Measurements from ENCODE around the gene ST3GAL3. TPM values are rescaled to one million over a fixed set of nuclear protein-coding genes. Genes with fewer than 3 reads are reported as not detected.

Gene ST3GAL3
- total RNA-seq, 1 experiment from 2014 or later = 26.0 TPM

DNA sequence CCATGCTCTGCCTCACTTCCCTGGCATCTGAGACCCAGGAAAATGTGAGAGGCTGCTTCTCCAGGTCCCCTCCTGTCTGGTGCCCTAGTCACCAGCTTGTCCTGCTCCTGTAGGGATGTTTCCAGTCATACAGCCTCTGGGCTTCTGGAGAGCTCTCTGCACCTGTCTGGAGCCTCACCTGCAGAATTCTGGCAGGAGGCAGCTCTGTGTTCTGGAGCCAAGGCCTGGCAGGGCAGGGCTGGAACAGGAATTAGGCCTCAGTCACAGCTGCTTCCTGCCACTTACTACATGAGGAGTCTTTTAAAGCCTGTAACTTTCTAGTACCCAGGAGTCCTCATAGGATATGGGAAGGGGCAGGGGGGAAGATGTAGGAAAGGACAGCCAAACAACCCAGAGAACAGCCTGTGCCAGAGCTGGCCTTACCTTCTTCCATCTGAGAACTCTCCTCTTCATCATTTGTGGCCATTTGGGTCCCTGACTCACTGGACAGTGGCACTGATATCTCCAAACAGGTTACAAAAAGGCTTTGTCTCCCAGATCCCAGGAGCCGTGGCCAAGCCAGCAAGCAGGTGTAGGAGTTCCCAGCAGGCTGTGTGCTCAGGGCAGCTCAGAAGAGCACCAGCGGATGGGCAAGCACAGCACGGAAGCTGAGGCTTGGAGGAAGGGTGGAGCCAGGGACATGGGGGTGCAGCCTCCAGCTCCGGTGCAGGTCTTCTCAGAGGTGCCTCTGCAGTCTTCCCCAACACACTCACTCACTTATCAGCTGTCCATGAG lies 194.9 kb downstream of the ST3GAL3 start:
- intact Hi-C loops (cut with micrococcal nuclease; ENCODE audit: unreplicated experiment) = no loop called here

DNA sequence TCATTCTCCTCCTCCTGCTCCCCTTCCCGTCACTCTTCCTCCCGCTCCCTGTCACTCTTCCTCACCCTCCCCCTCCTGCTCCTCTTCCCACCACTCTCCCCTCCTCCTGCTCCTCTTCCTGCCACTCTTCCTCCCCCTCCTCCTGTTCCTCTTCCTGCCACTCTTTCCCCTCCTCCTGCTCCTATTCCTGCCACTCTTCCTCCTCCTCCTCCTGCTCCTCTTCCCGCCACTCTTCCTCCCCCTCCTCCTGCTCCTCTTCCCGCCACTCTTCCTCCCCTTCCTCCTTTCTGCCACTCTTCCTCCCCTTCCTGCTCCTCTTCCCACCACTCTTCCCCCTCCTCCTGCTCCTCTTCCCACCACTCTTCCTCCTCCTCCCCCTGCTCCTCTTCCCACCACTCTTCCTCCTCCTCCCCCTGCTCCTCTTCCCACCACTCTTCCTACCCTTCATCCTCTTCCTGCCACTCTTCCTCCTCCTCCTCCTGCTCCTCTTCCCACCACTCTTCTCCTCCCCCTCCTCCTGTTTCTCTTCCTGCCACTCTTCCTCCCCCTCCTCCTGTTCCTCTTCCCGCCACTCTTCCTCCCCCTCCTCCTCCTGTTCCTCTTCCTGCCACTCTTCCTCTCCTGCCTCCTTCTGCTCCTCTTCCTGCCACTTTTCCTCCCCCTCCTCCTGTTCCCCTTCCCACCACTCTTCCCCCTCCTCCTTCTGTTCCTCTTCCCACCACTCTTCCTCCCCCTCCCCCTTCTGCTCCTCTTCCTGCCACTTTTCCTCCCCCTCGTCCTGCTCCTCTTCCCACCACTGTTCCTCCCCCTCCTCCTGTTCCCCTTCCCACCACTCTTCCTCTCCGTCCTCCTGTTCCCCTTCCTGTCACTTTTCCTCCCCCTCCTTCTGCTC lies 197.6 kb downstream of the ST3GAL3 start:
- ATAC-seq (no peak), DNase-seq (ENCODE audit: low read depth, low spot score) (no peak)
- Histone ChIP-seq H3K27me3 (ENCODE audit: control insufficient read depth, insufficient read depth, low read length) (no peaks in the 10 kb centered on the region), H3K27ac (ENCODE audit: low read length) (no peak overlapping the region), H3K36me3 (ENCODE audit: control insufficient read depth, insufficient read depth, low read length) (no peaks in the 10 kb centered on the region), H3K4me3 (ENCODE audit: low read depth in 2 of 2, low read length in 2 of 2) (no peak overlapping the region), H3K4me1 (ENCODE audit: control insufficient read depth, insufficient read depth, low read length) (no peaks in the 10 kb centered on the region), H3K9me3 (ENCODE audit: control insufficient read depth, insufficient read depth, low read depth, low read length) (no peaks in the 10 kb centered on the region)
- intact Hi-C loops (cut with micrococcal nuclease; ENCODE audit: unreplicated experiment) = no loop called here
- ChIA-PET CTCF (interaction anchor here (0.7 kb wide), 1 partner anchor 163 kb away, joined by 3 read pairs; no protein-coding TSS in a partner anchor), POLR2A (no interaction called here)
- BruUV-seq (replicated peaks) = no TSS peak
- no peak for TF ChIP-seq POLR2AphosphoS5 (IDR thresholded peaks at IDR 0.05; ENCODE audit: low read depth, low read length)
- TF ChIP-seq, protein P1, sequence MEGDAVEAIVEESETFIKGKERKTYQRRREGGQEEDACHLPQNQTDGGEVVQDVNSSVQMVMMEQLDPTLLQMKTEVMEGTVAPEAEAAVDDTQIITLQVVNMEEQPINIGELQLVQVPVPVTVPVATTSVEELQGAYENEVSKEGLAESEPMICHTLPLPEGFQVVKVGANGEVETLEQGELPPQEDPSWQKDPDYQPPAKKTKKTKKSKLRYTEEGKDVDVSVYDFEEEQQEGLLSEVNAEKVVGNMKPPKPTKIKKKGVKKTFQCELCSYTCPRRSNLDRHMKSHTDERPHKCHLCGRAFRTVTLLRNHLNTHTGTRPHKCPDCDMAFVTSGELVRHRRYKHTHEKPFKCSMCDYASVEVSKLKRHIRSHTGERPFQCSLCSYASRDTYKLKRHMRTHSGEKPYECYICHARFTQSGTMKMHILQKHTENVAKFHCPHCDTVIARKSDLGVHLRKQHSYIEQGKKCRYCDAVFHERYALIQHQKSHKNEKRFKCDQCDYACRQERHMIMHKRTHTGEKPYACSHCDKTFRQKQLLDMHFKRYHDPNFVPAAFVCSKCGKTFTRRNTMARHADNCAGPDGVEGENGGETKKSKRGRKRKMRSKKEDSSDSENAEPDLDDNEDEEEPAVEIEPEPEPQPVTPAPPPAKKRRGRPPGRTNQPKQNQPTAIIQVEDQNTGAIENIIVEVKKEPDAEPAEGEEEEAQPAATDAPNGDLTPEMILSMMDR (IDR thresholded peaks at IDR 0.05) = no peak
- no peak for TF ChIP-seq TCF7L2 (IDR thresholded peaks at IDR 0.05; ENCODE audit: low read depth, low read length)
- TF ChIP-seq, protein P2, sequence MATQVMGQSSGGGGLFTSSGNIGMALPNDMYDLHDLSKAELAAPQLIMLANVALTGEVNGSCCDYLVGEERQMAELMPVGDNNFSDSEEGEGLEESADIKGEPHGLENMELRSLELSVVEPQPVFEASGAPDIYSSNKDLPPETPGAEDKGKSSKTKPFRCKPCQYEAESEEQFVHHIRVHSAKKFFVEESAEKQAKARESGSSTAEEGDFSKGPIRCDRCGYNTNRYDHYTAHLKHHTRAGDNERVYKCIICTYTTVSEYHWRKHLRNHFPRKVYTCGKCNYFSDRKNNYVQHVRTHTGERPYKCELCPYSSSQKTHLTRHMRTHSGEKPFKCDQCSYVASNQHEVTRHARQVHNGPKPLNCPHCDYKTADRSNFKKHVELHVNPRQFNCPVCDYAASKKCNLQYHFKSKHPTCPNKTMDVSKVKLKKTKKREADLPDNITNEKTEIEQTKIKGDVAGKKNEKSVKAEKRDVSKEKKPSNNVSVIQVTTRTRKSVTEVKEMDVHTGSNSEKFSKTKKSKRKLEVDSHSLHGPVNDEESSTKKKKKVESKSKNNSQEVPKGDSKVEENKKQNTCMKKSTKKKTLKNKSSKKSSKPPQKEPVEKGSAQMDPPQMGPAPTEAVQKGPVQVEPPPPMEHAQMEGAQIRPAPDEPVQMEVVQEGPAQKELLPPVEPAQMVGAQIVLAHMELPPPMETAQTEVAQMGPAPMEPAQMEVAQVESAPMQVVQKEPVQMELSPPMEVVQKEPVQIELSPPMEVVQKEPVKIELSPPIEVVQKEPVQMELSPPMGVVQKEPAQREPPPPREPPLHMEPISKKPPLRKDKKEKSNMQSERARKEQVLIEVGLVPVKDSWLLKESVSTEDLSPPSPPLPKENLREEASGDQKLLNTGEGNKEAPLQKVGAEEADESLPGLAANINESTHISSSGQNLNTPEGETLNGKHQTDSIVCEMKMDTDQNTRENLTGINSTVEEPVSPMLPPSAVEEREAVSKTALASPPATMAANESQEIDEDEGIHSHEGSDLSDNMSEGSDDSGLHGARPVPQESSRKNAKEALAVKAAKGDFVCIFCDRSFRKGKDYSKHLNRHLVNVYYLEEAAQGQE (IDR thresholded peaks at IDR 0.05; ENCODE audit: insufficient read depth in 1 of 2, low read depth in 2 of 2, low read length in 1 of 2) = no peak
- no peak for TF ChIP-seq SIN3A (IDR thresholded peaks at IDR 0.05; ENCODE audit: borderline replicate concordance, insufficient read depth, low read depth, low read length)
- in situ Hi-C loops (cut with HindIII; ENCODE audit: low pct_unique_long_range_greater_than_20kb, low sequenced_read_pairs) = no loop called here

More for the DNA sequence above, 194.9 kb downstream of the ST3GAL3 start:
- no peak overlapping the region for H3K27ac ChIP-seq (ENCODE audit: low read length)
- no peaks in the 10 kb centered on the region for H3K9me3 ChIP-seq (ENCODE audit: control insufficient read depth, insufficient read depth, low read depth, low read length)
- H3K4me3 ChIP-seq (ENCODE audit: low read depth in 2 of 2, low read length in 2 of 2) = no peak overlapping the region
- ChIA-PET CTCF (no interaction called here), POLR2A (no interaction called here)
- ATAC-seq = 0 out of 2 replicates have a peak, but pooled peaks have one; percentile 16
- DNase-seq (ENCODE audit: low read depth, low spot score) = no peak
- in situ Hi-C loops (cut with HindIII; ENCODE audit: low pct_unique_long_range_greater_than_20kb, low sequenced_read_pairs) = no loop called here
- no peaks in the 10 kb centered on the region for H3K27me3 ChIP-seq (ENCODE audit: control insufficient read depth, insufficient read depth, low read length)
- BruUV-seq (replicated peaks) = no TSS peak
- no peaks in the 10 kb centered on the region for H3K4me1 ChIP-seq (ENCODE audit: control insufficient read depth, insufficient read depth, low read length)
- TF ChIP-seq, protein P1 (IDR thresholded peaks at IDR 0.05) = no peak
- TF ChIP-seq SIN3A (IDR thresholded peaks at IDR 0.05; ENCODE audit: borderline replicate concordance, insufficient read depth, low read depth, low read length) (no peak), POLR2AphosphoS5 (IDR thresholded peaks at IDR 0.05; ENCODE audit: low read depth, low read length) (no peak), TCF7L2 (IDR thresholded peaks at IDR 0.05; ENCODE audit: low read depth, low read length) (no peak)
- TF ChIP-seq, protein P2 (IDR thresholded peaks at IDR 0.05; ENCODE audit: insufficient read depth in 1 of 2, low read depth in 2 of 2, low read length in 1 of 2) = no peak
- no peaks in the 10 kb centered on the region for H3K36me3 ChIP-seq (ENCODE audit: control insufficient read depth, insufficient read depth, low read length)
